Endothelial cell of umbilical vein (primary cell): ENCODE data around the gene TMEM220. TPM values are rescaled to one million over a fixed set of nuclear protein-coding genes. Genes with fewer than 3 reads are reported as not detected.

Experiments
- BruUV-seq: library from RNA; stranded (reverse); fragments of 400-500 nt; replicated peaks from 2 replicates; lab custom pipeline; 2021; lab: Mats Ljungman, UMichigan
- CTCF ChIA-PET: fragments of 300-600, 350-600 bp; sonication (Branson Sonifier 250); formaldehyde crosslinking; loops from one replicate; lab custom pipeline; 2021; ENCODE audit warnings: antibody characterized with exemption, inconsistent platforms; lab: Charles Lee
- POLR2A ChIA-PET: fragments of 300-600, 350-600 bp; sonication (Branson Sonifier 250); formaldehyde crosslinking; loops from one replicate; lab custom pipeline; 2021; ENCODE audit warnings: antibody characterized with exemption, inconsistent platforms; lab: Charles Lee
- DNase-seq: peaks from one replicate; pipeline ENCODE4 v3.0.0-alpha.2; 2011; ENCODE audit warnings: low read depth, low spot score
- FAIRE-seq: peaks from 2 replicates; lab custom pipeline; 2011; peaks lifted over from hg19 to GRCh38; lab: Jason Lieb, UNC
- H2AFZ ChIP-seq: 2 replicates; pipeline ENCODE4 v1.6.0; 2012; ENCODE audit warnings: low read depth, low read length, control low read depth, inconsistent platforms
- H3K27ac ChIP-seq: 2 replicates; pipeline ENCODE4 v1.5.1; 2011; ENCODE audit warnings: low read depth, mild to moderate bottlenecking, control low read depth, low read length, moderate library complexity; ENCODE audit not compliant: insufficient read depth
- H3K27me3 ChIP-seq, 2 experiments: 2 replicates each; pipeline versions ENCODE4 v1.6.0 to v1.6.1; 2011; ENCODE audit warnings: low read length in 2 of 2, mixed read lengths in 1 of 2; ENCODE audit not compliant: control insufficient read depth in 2 of 2, insufficient read depth in 2 of 2
- H3K36me3 ChIP-seq, 2 experiments: 2 replicates in 1 of 2; 3 replicates in 1 of 2; pipeline ENCODE4 v1.5.1; 2011; ENCODE audit warnings: low read length in 2 of 2, mild to moderate bottlenecking in 1 of 2, moderate library complexity in 1 of 2; ENCODE audit not compliant: control insufficient read depth in 2 of 2, insufficient read depth in 2 of 2; ENCODE audit errors: extremely low read depth in 1 of 2
- H3K4me1 ChIP-seq: 3 replicates; pipeline ENCODE4 v1.5.1; 2011; ENCODE audit warnings: mild to moderate bottlenecking, low read length; ENCODE audit not compliant: control insufficient read depth, insufficient read depth; ENCODE audit errors: extremely low read depth
- H3K4me2 ChIP-seq: 2 replicates; pipeline ENCODE4 v1.6.1; 2011; ENCODE audit warnings: low read length, control low read depth, mixed read lengths; ENCODE audit not compliant: insufficient read depth
- H3K4me3 ChIP-seq, 3 experiments: fragments of 200-600 bp in 1 of 3; sonication (generic), shearing (Covaris generic) in 1 of 3; replicated peaks in 1 of 3; 2 replicates each; pipeline ENCODE4 v1.5.1; 2011 to 2016; ENCODE audit warnings: control low read depth in 3 of 3, low read length in 3 of 3, mild to moderate bottlenecking in 2 of 3, inconsistent platforms in 1 of 3, low read depth in 1 of 3, moderate library complexity in 1 of 3; ENCODE audit not compliant: insufficient read depth in 1 of 3
- H3K79me2 ChIP-seq: 2 replicates; pipeline ENCODE4 v1.6.0; 2012; ENCODE audit warnings: low read length, inconsistent platforms; ENCODE audit not compliant: control insufficient read depth, insufficient read depth
- H3K9ac ChIP-seq: replicated peaks from 2 replicates; pipeline ENCODE3; 2011; ENCODE audit warnings: low read length, control low read depth; ENCODE audit not compliant: insufficient read depth; ENCODE audit errors: extremely low read depth
- H3K9me1 ChIP-seq: replicated peaks from 3 replicates; pipeline ENCODE4 v1.6.0; 2011; ENCODE audit warnings: mild to moderate bottlenecking, low read length; ENCODE audit not compliant: control insufficient read depth, insufficient read depth; ENCODE audit errors: extremely low read depth
- H3K9me3 ChIP-seq: replicated peaks from 2 replicates; pipeline ENCODE4 v1.5.1; 2012; ENCODE audit warnings: low read length, inconsistent platforms; ENCODE audit not compliant: control insufficient read depth, insufficient read depth
- H4K20me1 ChIP-seq: replicated peaks from 2 replicates; pipeline ENCODE3; 2011; ENCODE audit warnings: mild to moderate bottlenecking, low read length; ENCODE audit not compliant: control insufficient read depth, insufficient read depth; ENCODE audit errors: extremely low read depth
- EZH2 ChIP-seq: IDR thresholded peaks from 2 replicates; pipeline ENCODE4 v1.6.1; 2012; ENCODE audit warnings: borderline replicate concordance, low read depth, mild to moderate bottlenecking, moderate library complexity, low read length, inconsistent platforms; ENCODE audit not compliant: severe bottlenecking
- FOS ChIP-seq: IDR thresholded peaks from 2 replicates; pipeline ENCODE4 v1.6.1; 2011; ENCODE audit warnings: mild to moderate bottlenecking, low read length, moderate library complexity, borderline replicate concordance; ENCODE audit not compliant: insufficient read depth
- GATA2 ChIP-seq: IDR thresholded peaks from 2 replicates; pipeline ENCODE4 v1.7.0; 2011; ENCODE audit warnings: low read depth, mild to moderate bottlenecking, moderate library complexity, mixed read lengths, low read length; ENCODE audit not compliant: insufficient read length, insufficient read depth
- JUN ChIP-seq: IDR thresholded peaks from 2 replicates; pipeline ENCODE4 v1.6.1; 2011; ENCODE audit warnings: borderline replicate concordance, low read depth; ENCODE audit not compliant: insufficient read length, insufficient read depth
- MYC ChIP-seq: IDR thresholded peaks from one replicate; pipeline ENCODE4 v1.6.1; 2011; ENCODE audit warnings: mild to moderate bottlenecking, low read depth, low read length
- POLR2A ChIP-seq: IDR thresholded peaks from 2 replicates; pipeline ENCODE4 v1.6.1; 2012; ENCODE audit warnings: low read depth, mild to moderate bottlenecking, control low read depth, low read length
- POLR2AphosphoS5 ChIP-seq: IDR thresholded peaks from 2 replicates; pipeline ENCODE4 v1.6.1; 2012; ENCODE audit warnings: low read depth, mild to moderate bottlenecking, control low read depth, low read length, moderate library complexity; ENCODE audit not compliant: insufficient read depth
- dilution Hi-C: fragments of 300-500 bp; cut with MboI; formaldehyde crosslinking; loops from one replicate; pipeline ENCODE4 v1.15.0; 2019; ENCODE audit warnings: low sequenced_read_pairs; ENCODE audit not compliant: extremely low pct_ligation_motif_present
- intact Hi-C: fragments of 100-400 bp; cut with micrococcal nuclease; formaldehyde crosslinking; loops from one replicate; pipeline ENCODE4 v1.10.0; 2022
- polyA plus RNA-seq, 4 experiments: library from polyadenylated mRNA; depleted of rRNA in 3 of 4; stranded (reverse) in 3 of 4; unstranded in 1 of 4; fragments of >200 nt; gene quantifications; 2 replicates each; pipeline versions ENCODE4 v1.2.1 to v1.2.3, GENCODE V29; 2011 to 2012; ENCODE audit warnings: missing spikeins in 1 of 4
- total RNA-seq: library from RNA; stranded (reverse); gene quantifications from 2 replicates; pipeline ENCODE4 v1.2.3, GENCODE V29; 2021
- TF ChIP-seq, protein P1 (sequence below): IDR thresholded peaks from 2 replicates; pipeline ENCODE4 v1.6.1; 2011; ENCODE audit not compliant: insufficient read depth, insufficient read length
- TF ChIP-seq, protein P2 (sequence below), 2 donors: IDR thresholded peaks; 1 replicate in 1 of 2; 2 replicates in 1 of 2; pipeline ENCODE4 v1.5.1; 2011; ENCODE audit warnings: low read length in 2 of 2, mild to moderate bottlenecking in 2 of 2, moderate library complexity in 2 of 2, control low read depth in 1 of 2, inconsistent platforms in 1 of 2, low read depth in 1 of 2; ENCODE audit not compliant: insufficient read depth in 1 of 2; ENCODE audit errors: extremely low read depth in 1 of 2

The TMEM220 gene
- total and polyA plus RNA-seq, 2 donors (not counting 3 experiments of a cell fraction or from before 2014, with no cell fraction given), result 3.6 to 11.2 TPM

DNA sequence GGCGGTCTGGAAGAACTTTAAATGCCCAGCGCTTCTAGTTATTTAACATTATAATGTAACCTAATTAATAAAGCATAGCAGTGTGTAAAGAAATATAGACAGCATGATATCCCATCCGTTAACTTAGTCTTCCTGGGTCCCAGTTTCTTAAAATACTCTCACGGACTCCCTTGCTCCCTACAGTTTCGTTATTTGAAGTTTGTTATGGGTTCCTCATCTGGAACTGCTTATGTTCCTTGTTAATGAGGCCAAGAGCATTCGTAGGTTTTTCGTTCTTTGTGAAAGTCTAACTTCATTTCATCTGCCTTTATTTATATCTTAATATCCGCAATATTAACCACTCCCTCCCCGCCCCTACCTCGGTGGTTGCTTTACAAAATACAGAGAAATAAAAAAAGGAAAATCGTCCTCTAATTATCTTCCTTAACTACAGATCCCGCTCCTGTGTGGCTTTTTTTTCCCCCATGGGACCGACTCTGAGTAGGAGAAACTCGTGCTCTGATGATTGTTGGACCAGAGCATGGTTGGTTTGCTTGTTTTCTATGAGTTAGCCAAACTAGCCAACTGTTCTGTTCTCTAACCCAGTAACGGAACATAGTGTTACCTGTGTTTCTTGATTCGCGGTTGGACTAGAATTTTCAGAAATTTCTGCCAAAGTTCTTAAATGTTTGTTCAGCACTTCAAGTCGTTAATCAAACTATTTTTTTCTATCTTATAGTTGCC is 31.6 kb downstream of the TMEM220 start:
- intact Hi-C loops (no loop called here), dilution Hi-C loops (no loop called here)
- Histone ChIP-seq H3K4me1 (peaks cover 25% of the 10 kb centered on the region), H3K79me2 (peaks cover 57% of the 10 kb centered on the region), H3K4me2 (peak overlapping the region; percentile 99), H3K27me3 (no peaks in the 10 kb centered on the region), H4K20me1 (no peaks in the 10 kb centered on the region), H2AFZ (peak overlapping the region; percentile 75), H3K9me3 (no peaks in the 10 kb centered on the region), H3K9ac (peak overlapping the region; percentile 93), H3K9me1 (peaks cover 2% of the 10 kb centered on the region), H3K36me3 (peaks cover 2 to 5% of the 10 kb centered on the region in 2 experiments), H3K4me3 (peak overlapping the region; percentile 74 to 92 (median 85)), H3K27ac (peak overlapping the region; percentile 94)
- POLR2A ChIA-PET, result no interaction called here
- FAIRE-seq (peak; percentile 53), DNase-seq (no peak)
- CTCF ChIA-PET, result interaction anchor here (2.7 kb wide), 1 partner anchor 15 kb away, joined by 10 read pairs; no protein-coding TSS in a partner anchor
- TF ChIP-seq, protein P1, sequence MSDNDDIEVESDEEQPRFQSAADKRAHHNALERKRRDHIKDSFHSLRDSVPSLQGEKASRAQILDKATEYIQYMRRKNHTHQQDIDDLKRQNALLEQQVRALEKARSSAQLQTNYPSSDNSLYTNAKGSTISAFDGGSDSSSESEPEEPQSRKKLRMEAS, result no peak
- TF ChIP-seq GATA2 (no peak), JUN (no peak), POLR2AphosphoS5 (no peak), FOS (no peak), POLR2A (no peak), MYC (no peak), EZH2 (no peak)
- TF ChIP-seq, protein P2, sequence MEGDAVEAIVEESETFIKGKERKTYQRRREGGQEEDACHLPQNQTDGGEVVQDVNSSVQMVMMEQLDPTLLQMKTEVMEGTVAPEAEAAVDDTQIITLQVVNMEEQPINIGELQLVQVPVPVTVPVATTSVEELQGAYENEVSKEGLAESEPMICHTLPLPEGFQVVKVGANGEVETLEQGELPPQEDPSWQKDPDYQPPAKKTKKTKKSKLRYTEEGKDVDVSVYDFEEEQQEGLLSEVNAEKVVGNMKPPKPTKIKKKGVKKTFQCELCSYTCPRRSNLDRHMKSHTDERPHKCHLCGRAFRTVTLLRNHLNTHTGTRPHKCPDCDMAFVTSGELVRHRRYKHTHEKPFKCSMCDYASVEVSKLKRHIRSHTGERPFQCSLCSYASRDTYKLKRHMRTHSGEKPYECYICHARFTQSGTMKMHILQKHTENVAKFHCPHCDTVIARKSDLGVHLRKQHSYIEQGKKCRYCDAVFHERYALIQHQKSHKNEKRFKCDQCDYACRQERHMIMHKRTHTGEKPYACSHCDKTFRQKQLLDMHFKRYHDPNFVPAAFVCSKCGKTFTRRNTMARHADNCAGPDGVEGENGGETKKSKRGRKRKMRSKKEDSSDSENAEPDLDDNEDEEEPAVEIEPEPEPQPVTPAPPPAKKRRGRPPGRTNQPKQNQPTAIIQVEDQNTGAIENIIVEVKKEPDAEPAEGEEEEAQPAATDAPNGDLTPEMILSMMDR (IDR thresholded peaks at IDR 0.05; ENCODE audit: extremely low read depth in 1 of 2, insufficient read depth in 1 of 2, low read depth in 1 of 2, low read length in 2 of 2), result no peak
- BruUV-seq, result no TSS peak
